Progenitor cell of endocrine pancreas (in vitro differentiated cells): ENCODE measurements around the gene KCNMA1. TPM values are rescaled to one million over a fixed set of nuclear protein-coding genes. Genes with fewer than 3 reads are reported as not detected.

Experiments used
- DNase-seq: peaks from one replicate; pipeline ENCODE4 v3.0.0; 2021; ENCODE audit warnings: low spot score; ENCODE audit not compliant: unreplicated experiment
- H3K27ac Mint-ChIP-seq: 2 replicates; pipeline ENCODE4 v1.8.0; 2021; ENCODE audit warnings: mild to moderate bottlenecking, moderate library complexity, mixed read lengths
- H3K27me3 Mint-ChIP-seq: 2 replicates; pipeline ENCODE4 v1.8.0; 2021; ENCODE audit warnings: mixed read lengths
- H3K36me3 Mint-ChIP-seq: 2 replicates; pipeline ENCODE4 v1.8.0; 2022; ENCODE audit warnings: mixed read lengths; ENCODE audit not compliant: insufficient read depth
- H3K4me1 Mint-ChIP-seq: 2 replicates; pipeline ENCODE4 v1.8.0; 2021; ENCODE audit warnings: low read depth, mixed read lengths
- H3K4me3 Mint-ChIP-seq: 2 replicates; pipeline ENCODE4 v1.8.0; 2021; ENCODE audit warnings: low read depth, mild to moderate bottlenecking, moderate library complexity, mixed read lengths
- H3K9me3 Mint-ChIP-seq: 2 replicates; pipeline ENCODE4 v1.8.0; 2021; ENCODE audit warnings: low read depth, mixed read lengths
- CTCF ChIP-seq: fragments of 200-600 bp; sonication (generic); IDR thresholded peaks from one replicate; pipeline ENCODE4 v1.5.0; 2021; ENCODE audit warnings: antibody characterized with exemption, mild to moderate bottlenecking; ENCODE audit not compliant: unreplicated experiment
- total RNA-seq: library from RNA; stranded (reverse); gene quantifications from 2 replicates; pipeline ENCODE4 v1.2.1, GENCODE V29; 2021

KCNMA1 gene
- total RNA-seq, 1 donor from 2014 or later: 5.8 TPM

- H3K27me3 Mint-ChIP-seq: no peaks in the 10 kb centered on the region
- peaks cover 13% of the 10 kb centered on the region for H3K4me1 Mint-ChIP-seq
- no peaks in the 10 kb centered on the region for H3K9me3 Mint-ChIP-seq
- H3K4me3 Mint-ChIP-seq: no peak overlapping the region
- no peak overlapping the region for H3K27ac Mint-ChIP-seq
- no peak for DNase-seq
- no peak for TF ChIP-seq CTCF
- no peaks in the 10 kb centered on the region for H3K36me3 Mint-ChIP-seq
These were observed 553.0 kb downstream of the KCNMA1 start for GRCh38 chr10:77084431-77085144.

GRCh38 chr10:77082601-77083252 is 554.9 kb downstream of the KCNMA1 start:
- peak; percentile 23 for DNase-seq
- Mint-ChIP-seq H3K9me3 (no peaks in the 10 kb centered on the region), H3K36me3 (no peaks in the 10 kb centered on the region), H3K27me3 (no peaks in the 10 kb centered on the region), H3K27ac (no peak overlapping the region), H3K4me1 (peaks cover 13% of the 10 kb centered on the region), H3K4me3 (no peak overlapping the region)
- TF ChIP-seq CTCF: peak; percentile 68

GRCh38 chr10:77081481-77081891 is 556.1 kb downstream of the KCNMA1 start:
- TF ChIP-seq CTCF: no peak
- Mint-ChIP-seq H3K4me3 (no peak overlapping the region), H3K27ac (no peak overlapping the region)

GRCh38 chr10:77080361-77081027 is 557.1 kb downstream of the KCNMA1 start:
- Mint-ChIP-seq H3K27ac (peak overlapping the region; percentile 3), H3K27me3 (peaks cover 8% of the 10 kb centered on the region), H3K36me3 (no peaks in the 10 kb centered on the region), H3K4me1 (peaks cover 13% of the 10 kb centered on the region), H3K4me3 (no peak overlapping the region), H3K9me3 (no peaks in the 10 kb centered on the region)
- no peak for DNase-seq
- TF ChIP-seq CTCF: no peak

More at GRCh38 chr10:77081481-77081891, 556.1 kb downstream of the KCNMA1 start:
- Mint-ChIP-seq H3K9me3 (no peaks in the 10 kb centered on the region), H3K27me3 (peaks cover 7% of the 10 kb centered on the region), H3K36me3 (no peaks in the 10 kb centered on the region), H3K4me1 (peaks cover 13% of the 10 kb centered on the region)
- DNase-seq: no peak

GRCh38 chr10:77079592-77080300 is 557.9 kb downstream of the KCNMA1 start:
- H3K4me3 Mint-ChIP-seq: no peak overlapping the region
- peaks cover 13% of the 10 kb centered on the region for H3K4me1 Mint-ChIP-seq
- no peaks in the 10 kb centered on the region for H3K36me3 Mint-ChIP-seq
- H3K9me3 Mint-ChIP-seq: no peaks in the 10 kb centered on the region
- H3K27me3 Mint-ChIP-seq: peaks cover 12% of the 10 kb centered on the region
- no peak for TF ChIP-seq CTCF
- no peak for DNase-seq
- peak overlapping the region; percentile 3 for H3K27ac Mint-ChIP-seq
